ENCODE data around the gene GTF3C4.
A peak's percentile ranks its signal among the peaks of the same experiment; 100 is the strongest.

GTF3C4 gene, protein sequence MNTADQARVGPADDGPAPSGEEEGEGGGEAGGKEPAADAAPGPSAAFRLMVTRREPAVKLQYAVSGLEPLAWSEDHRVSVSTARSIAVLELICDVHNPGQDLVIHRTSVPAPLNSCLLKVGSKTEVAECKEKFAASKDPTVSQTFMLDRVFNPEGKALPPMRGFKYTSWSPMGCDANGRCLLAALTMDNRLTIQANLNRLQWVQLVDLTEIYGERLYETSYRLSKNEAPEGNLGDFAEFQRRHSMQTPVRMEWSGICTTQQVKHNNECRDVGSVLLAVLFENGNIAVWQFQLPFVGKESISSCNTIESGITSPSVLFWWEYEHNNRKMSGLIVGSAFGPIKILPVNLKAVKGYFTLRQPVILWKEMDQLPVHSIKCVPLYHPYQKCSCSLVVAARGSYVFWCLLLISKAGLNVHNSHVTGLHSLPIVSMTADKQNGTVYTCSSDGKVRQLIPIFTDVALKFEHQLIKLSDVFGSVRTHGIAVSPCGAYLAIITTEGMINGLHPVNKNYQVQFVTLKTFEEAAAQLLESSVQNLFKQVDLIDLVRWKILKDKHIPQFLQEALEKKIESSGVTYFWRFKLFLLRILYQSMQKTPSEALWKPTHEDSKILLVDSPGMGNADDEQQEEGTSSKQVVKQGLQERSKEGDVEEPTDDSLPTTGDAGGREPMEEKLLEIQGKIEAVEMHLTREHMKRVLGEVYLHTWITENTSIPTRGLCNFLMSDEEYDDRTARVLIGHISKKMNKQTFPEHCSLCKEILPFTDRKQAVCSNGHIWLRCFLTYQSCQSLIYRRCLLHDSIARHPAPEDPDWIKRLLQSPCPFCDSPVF

DNA sequence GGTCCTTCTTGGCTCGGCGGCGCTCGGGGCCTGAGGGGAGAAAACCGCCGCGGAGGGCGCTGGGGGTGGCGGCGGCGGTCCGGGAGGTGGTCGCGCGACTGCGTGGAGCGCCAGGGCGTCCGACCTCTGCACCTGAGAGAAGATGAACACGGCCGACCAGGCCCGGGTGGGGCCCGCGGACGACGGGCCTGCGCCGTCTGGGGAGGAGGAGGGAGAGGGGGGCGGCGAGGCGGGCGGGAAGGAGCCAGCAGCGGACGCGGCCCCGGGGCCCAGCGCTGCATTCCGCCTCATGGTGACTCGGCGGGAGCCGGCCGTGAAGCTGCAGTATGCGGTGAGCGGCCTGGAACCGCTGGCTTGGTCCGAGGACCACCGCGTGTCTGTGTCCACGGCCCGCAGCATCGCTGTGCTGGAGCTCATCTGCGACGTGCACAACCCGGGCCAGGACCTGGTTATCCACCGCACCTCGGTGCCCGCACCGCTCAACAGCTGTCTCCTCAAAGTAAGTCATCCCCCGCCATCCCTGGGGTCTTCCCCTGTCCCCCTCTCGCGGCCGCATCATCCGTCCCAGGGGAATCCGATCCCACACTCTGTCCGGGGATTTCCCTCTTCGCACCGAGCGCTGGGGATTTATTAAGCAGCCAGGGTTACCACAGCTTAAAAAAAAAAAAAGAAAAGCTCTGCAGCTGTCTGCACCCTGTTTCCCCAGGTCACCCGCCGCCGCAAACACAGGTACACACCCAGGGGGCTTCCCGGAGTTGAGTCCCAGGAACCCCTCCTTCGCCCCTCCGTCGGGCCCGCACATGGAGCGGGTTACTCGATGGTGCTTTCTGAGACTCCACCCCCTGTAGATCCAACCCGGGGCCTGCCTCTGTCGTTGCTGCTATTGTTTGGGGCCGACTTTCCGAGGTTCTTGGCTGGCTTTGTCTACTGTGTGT lies at the start of gene GTF3C4:
GTF3C4 (plus strand) TSS at position 8 of the 935 bp plus-strand sequence; CDS start at position 143, 135 bp downstream.
- peak; percentile 5 for DNase-seq (ENCODE audit: low spot score)

DNA sequence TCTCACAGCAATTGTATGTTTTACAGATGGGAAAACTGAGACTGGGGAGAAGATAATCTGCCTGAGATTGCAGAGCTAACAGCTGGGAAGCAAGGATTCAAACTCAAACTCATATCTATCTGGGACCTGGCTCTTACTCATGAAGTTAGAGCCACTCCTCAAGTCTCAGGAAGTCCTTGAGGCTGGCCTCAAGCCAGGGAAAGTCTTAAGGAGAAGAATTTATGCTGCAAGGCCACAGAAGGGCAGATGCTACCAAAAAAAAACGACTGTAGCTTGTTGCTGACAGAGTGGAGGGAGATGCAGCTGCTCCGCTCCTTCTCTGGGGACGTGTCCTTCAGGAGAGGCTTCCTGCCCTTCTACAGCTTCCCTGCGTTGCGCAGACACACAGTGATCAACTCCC lies 48.1 kb upstream of the GTF3C4 start:
- DNase-seq (ENCODE audit: low spot score) = no peak

DNA sequence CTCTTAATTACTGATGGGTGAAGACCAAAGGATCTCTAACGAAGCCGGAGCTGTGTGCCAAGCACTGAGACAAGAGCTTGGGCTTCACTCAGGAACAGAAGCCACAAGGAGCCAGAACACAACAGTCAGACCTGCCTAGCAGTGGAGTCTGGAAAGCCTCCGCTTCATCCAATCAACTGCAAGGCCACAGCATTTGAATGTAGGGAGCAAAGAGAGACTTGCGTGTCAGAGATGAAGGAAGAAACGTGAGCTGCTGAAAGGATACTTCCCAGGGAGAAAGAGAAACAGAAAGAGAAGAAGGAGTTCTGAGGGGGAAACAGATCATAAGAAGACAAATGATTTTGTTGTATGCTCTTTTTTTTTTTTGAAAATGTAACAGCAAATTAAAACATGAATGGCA lies 44.0 kb upstream of the GTF3C4 start:
- no peak for DNase-seq (ENCODE audit: low spot score)

DNA sequence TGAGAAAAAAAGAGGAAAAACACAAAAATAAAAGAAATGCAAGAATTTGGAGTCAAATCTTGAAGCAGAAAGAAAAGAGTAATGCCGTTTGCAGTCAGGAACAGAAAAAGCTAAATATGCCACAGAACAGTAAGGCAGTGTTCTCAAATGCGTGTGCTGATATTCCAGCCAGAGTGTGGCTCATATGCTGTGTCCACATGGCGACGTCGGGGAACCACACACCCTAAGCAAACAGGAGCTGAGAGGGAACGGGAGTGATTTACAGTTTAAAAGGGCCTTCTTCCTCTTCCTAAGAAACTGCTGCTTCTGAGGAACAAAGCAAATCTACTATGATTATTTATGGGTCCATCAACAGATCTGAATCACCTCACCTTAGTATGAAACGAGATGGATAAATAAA lies 43.2 kb upstream of the GTF3C4 start:
- peak; percentile 10 for DNase-seq (ENCODE audit: low spot score)

DNA sequence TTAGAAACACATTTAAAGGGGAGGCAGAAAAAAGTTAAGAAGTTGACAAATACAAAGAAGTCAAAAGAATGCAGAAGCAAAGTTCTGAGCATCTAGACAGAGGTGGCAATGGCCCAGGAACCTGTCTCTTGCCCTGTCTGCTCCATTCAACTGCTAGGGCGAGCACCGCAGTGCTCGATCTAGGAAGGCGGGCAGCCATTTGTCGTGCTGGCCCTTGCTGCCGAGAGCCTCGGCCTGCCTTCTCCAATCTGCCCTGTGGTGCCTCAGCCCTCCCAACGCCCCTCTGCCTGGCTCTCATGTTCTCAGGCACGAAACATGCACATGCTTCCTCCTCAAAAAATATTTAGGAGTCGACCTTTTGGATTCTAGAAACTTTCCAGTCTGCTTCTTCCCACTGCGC lies 42.7 kb upstream of the GTF3C4 start:
- no peak for DNase-seq (ENCODE audit: low spot score)

DNA sequence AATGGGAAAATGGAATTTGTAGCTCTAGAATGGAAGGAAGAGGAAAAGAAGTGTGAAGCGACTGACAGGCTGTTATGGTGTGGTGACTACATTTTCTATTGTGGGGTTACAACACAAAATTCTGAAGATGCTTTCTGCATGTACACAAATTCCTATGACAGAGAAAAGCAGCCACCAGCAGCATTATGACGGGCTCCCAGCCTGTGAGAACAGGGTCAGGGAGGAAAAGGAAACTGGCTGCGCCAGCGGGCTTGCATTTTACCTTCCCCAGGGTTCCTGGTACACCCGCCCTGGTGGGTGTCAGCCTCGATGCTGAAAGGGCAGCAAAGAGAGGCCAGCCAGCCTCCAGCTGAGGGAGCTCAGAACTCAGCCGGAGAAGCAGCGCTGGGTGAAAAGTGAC lies 41.5 kb upstream of the GTF3C4 start:
- DNase-seq (ENCODE audit: low spot score) = no peak

DNA sequence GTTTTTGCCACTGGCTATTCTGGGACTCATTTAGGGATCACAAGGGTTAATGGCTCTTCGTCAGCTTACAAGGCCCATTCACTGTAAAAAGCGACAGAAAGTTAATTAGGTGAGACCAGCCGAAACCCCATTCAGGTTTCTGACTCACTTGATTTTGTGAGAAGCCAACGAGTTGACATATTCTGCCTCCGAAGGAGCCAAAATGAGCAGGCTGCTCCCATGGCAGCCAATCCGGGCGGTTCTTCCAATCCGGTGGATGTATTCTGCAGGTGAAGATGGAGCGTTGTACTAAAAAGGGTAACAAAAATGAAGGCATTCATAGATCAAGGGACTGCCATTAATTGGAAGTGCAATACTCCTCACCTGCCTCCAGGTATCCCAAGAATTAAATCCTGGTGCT lies 40.1 kb upstream of the GTF3C4 start:
- DNase-seq (ENCODE audit: low spot score) = no peak

DNA sequence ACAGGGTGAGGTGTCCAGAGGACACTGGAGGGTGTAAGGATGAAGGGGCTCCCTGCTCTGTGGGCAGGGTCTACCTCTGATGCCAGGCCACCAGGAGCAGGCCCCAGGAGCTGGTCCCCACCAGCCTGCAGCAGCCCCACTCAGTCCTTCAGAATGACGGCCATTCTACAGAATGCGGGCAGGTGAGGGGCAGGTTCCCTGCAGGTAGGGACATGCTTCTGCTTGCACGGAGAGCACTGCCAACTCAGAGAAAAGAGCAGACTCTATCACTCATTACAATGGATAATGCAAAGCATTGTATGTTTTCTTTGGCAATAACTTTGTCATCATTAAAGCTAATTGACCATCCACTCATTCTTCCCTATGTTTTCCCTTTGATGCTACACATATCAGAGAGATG lies 39.5 kb upstream of the GTF3C4 start:
- DNase-seq (ENCODE audit: low spot score) = no peak

DNA sequence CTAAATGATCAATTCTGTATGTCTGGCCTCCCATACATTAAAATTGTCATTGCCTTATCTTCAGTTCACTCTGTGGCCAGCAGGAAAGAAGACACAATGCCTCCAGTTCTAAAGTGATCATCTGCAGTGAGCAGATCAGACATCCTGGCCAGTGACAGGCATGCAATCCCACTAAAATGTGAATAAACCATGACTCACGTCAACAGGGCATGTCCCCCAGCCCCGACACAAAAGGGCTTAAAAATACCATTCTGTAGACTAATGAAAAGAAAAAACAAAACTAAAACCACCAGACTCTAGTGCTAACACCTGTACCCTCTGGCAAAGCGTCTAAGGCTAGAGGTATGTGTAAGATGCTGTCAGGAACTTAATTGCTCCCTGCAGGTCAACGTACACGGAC lies 39.0 kb upstream of the GTF3C4 start:
- DNase-seq (ENCODE audit: low spot score) = no peak

DNA sequence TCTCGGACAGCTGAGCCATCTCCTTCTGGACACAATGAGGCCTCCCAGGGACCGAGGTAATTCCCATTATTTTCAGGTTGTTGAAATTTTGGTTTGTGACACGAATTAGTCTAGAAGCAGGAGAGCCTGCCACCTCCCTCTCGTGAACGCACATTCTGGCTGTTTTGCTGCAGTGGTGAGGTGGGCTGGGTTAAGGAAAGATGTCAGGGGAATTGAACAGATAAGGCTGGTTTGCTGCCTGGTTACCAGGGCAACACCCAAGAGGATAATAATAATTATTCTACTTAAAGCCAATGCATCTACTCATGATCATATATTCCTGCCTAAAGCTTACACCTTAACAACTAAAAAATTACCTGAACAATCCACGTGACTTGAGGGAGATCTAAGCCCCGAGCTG lies 38.6 kb upstream of the GTF3C4 start:
- no peak for DNase-seq (ENCODE audit: low spot score)

DNA sequence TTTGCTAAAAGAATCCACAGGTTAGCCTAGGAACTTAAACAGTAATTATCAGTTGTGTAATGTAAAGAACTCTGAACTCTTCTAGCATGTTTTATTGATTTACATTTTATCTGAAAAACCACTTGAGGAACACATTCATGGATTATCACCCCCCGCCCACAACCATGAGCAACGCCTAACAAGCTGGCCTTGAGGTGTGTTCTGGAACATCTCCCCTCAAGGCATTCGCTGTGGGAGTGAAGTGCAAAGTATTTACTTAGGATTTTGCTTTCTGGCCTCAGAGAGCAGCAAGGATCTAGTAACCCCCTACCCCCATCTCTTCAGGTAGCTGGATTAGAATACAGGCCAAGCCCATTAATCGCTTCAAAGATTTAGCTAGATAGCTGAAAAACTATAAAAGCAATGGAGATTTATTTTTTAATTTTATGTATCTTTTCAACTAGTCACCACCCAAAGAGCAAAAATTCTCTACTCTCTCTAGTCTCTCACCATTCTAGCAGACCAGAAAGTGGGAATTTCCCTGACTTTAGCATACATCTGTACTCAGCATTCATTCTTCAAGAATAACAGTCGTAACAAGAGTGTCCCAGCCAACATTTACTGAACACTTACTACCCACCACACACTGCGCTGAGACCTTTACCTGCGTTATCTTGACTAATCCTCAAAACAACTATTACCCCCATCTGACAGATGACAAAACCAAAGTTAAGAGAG lies 37.7 kb upstream of the GTF3C4 start:
- DNase-seq (ENCODE audit: low spot score) = no peak

DNA sequence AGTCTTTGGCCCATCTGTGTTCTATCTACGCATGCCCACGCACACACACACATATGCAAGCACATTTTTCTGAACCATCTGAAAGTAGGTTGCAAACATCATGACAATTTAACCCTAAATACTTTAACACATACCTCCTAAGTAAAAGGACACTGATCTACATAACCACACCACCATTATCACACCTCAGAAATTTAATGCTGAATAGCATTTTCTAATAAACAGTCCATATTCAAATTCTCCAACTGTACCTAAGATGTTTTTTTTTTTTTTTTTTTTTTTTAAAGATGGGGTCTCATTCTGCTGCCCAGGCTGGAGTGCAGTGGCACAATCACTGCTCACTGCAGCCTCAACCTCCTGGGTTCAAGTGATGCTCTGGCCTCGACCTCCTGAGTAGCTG lies 35.9 kb upstream of the GTF3C4 start:
- DNase-seq (ENCODE audit: low spot score) = no peak

DNA sequence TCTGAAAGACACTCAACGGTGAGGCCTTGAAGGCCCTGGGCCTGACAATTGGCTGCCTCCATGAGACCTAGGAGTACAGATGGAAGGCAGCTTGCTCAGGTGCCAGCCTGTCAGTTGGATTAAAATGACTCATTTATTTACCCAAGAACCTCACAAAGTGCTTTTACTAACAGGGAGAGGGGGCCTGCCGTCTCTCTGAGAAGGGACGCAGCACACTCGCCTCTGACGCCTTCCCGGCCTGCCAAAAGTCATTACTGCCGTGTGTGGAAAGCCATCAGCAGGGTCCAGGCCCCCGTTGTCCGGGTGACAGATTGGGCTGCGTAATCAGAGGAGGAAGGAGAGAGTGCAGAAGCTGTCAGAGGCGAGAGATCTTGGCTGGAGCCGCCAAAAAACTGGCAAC lies 32.9 kb upstream of the GTF3C4 start:
- DNase-seq (ENCODE audit: low spot score) = no peak

DNA sequence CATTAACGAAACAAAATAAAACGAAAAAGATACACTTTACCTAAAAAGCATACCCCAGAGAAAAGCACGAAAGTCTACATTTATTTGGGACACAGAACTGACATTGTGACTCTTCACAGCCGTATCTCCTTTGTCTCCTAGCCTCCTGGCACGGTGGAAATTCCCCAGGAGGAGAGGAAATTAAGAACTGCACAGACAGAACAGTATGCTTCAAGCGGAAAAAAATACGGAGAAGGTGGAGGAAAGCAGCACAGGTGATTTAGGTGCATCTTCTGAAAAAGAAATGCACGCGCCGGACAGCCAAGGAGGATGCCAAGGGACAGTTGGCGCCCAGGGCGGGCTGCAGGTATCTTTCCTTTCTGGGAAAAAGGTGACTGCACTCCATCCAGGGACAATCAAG lies 32.5 kb upstream of the GTF3C4 start:
- DNase-seq (ENCODE audit: low spot score) = no peak

DNA sequence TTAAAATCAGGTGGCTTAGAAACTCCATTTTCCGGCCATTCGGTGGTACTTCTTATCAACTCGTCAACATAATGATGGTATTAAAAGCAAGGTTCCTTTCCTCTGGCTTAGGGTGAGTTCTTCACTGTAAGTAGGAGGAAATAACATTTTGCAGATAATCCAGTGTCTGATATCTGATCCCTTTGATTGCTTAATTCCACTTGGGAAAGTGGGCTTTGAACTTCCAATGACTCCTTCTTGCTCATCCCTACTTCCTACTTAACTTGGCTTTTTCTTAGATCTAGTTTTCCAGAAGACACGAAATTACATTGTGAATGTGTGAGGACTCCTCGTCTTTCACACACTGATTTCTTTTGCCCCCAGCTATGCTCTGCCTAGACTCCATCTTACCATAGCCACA lies 32.0 kb upstream of the GTF3C4 start:
- no peak for DNase-seq (ENCODE audit: low spot score)

DNA sequence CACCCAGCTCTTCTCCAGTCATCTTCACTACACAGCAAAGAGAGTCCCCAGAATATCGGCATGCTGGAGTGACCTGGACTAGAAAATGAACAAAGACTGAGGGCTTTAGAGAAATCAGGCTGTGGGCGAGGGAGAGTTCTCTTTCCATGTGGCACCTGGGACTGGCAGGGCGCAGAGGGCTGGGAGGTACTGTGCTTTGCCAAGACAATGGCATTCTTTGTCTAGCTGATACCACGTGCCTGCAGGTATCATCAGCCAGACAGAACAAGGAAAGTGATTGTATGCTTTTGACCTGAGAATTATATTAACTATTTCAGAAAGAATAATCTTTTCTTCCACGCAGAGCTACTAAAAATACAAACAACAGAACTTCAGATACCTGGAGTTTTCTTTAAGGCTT lies 30.9 kb upstream of the GTF3C4 start:
- DNase-seq (ENCODE audit: low spot score) = no peak

DNA sequence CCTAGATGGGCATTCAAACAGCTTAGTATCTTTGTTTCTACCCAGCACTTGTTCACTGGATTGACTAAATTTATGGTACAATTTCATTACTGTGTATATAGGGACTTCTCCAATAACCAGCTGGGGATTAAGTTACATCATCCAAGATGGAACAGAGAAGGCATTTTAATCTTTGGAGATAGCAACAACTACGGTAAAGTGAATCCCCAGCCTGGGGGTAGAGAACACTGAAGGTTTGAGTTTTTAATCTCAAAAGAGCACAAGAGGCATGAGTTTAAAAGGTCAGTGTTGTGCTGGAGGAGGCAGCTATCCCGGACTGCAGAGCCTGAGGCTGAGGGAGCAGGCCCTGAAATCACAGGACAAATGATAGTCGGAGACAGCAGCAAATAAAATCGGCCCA lies 29.0 kb upstream of the GTF3C4 start:
- no peak for DNase-seq (ENCODE audit: low spot score)

DNA sequence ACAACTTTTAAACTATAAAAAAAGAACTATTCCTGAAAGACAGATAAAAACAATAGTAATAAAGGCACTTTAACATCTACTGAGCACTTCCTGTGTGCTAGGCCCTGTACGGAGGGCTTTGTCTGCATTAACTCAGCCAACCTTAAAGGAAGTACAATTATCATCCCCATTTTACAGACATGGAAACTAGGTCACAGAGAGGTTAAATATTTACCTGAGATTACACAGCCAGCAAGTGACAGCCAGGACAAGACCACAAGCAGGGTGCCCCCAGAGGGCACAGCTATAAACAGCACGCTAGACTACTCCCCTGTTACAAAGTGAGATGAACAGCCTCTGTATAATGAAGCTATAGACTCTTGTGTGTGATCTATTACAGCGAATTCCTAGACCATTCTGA lies 26.0 kb upstream of the GTF3C4 start:
- no peak for DNase-seq (ENCODE audit: low spot score)

DNA sequence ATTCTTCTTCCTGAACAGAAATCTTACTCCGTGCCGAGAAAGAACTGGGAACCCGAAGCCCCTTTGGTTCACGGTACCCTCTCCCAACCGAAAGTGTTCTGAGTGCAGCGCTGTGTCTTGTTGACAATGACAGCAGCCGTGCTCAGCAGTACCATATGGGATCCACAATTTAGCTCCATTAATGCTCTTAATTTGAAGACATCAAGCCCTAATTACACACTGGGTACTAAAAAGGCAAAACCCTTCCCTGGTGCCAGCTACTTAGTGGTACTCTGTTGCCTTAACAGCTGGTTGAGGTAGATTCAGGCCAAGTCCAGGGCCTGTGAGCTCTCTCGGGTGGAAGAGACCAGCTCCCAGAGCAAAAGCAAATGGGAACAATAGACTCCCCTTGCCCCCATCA lies 25.0 kb upstream of the GTF3C4 start:
- DNase-seq (ENCODE audit: low spot score) = no peak

DNA sequence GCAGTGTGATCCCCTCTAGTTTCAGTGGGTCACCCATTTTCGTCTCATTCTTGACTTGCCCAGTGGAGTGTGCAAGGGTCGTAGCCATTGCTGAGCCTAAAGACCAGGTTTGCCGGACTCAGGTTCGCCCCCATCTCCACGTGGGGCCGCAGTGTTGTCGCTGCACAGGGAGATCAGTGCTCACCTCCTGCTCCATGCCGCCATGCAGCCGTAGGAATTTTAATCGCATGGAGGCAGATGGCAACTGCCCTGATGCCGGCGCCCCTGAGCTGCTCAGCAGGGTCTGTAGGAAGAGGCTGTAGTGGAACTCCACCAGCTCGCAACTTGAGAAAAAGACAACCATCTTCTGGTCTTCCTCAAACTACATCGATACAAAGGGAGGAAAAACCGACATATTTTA lies 24.6 kb upstream of the GTF3C4 start:
- no peak for DNase-seq (ENCODE audit: low spot score)

DNA sequence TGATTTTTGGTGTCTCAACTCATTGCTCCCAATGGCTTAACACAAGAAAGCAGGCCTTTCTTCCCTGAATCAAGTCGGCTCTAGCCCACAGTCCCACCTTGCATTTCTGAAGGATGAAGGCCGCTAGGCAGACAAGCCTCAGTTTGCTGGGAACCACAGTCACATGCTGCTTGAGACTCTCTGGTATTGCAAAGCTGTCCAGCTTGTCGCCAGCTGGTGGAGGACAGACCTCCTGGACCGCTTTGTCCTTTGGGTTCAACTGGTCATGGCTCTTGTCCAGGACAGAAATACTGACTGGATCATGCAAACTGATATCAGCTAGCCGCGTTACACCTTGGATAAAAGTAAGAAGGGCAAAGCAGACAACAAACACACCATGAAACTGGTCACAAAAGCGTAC lies 23.5 kb upstream of the GTF3C4 start:
- DNase-seq (ENCODE audit: low spot score) = no peak

DNA sequence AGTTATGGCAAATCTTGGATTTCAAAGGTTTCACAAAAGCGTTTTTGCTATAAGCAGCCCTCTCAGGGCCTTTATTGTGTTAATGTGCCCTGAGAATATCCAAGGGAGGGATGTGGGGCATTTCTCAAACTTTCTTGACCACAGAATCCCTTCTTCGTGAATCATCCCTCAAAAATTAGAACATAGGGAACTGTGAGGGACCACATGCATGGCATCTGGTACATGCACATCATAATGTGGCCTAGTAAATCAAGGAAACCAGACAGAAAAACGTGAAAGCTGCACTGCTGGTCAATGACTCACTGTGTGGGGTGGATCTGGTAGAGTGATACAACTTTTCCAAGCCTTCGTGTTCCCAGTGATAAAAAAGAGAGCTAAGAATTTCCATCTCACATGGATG lies 22.9 kb upstream of the GTF3C4 start:
- DNase-seq (ENCODE audit: low spot score) = no peak
